Stomach (tissue), 9 donors: Measurements from ENCODE around the gene ACAT2. TPM values are rescaled to one million over a fixed set of nuclear protein-coding genes. Genes with fewer than 3 reads are reported as not detected.

Source experiments
- DNase-seq, 2 donors: peaks; one replicate each; pipeline versions ENCODE4 v3.0.0 to v3.0.0-alpha.2; 2013 to 2019
- H3K27ac ChIP-seq, 5 donors: fragments of 200-600 bp in 4 of 5; sonication (generic) in 4 of 5; one replicate each; pipeline ENCODE4 v1.5.1; 2013 to 2019; ENCODE audit warnings: mild to moderate bottlenecking in 1 of 5, moderate library complexity in 1 of 5
- H3K27me3 ChIP-seq, 3 donors: fragments of 200-600 bp; sonication (generic); one replicate each; pipeline ENCODE4 v1.5.1; 2017 to 2019; ENCODE audit warnings: mixed run types in 1 of 3
- H3K36me3 ChIP-seq, 4 donors: fragments of 200-600 bp; sonication (generic); 1 replicate in 3 of 4; 2 replicates in 1 of 4; pipeline ENCODE4 v1.5.1; 2016 to 2019
- H3K4me1 ChIP-seq, 4 donors: fragments of 200-600 bp; sonication (generic); one replicate each; pipeline ENCODE4 v1.5.1; 2016 to 2019
- H3K4me3 ChIP-seq, 4 donors: fragments of 200-600 bp; sonication (generic) in 3 of 4; one replicate each; pipeline ENCODE4 v1.5.1; 2016 to 2019; ENCODE audit warnings: mild to moderate bottlenecking in 1 of 4
- H3K9me3 ChIP-seq, 4 donors: fragments of 200-600 bp; sonication (generic); one replicate each; pipeline ENCODE4 v1.5.1; 2016 to 2019
- CTCF ChIP-seq, 7 experiments: fragments of 450-650 bp in 4 of 7; fragments of 200-600 bp in 3 of 7; sonication (generic) in 3 of 7; IDR thresholded peaks; one replicate each; pipeline ENCODE4 v1.5.1; 2016 to 2019; ENCODE audit warnings: antibody characterized with exemption in 7 of 7, control low read depth in 2 of 7, mild to moderate bottlenecking in 1 of 7
- EP300 ChIP-seq: sonication (generic); formaldehyde crosslinking; IDR thresholded peaks from one replicate; pipeline ENCODE4 v1.6.1; 2017; ENCODE audit warnings: antibody characterized with exemption
- POLR2A ChIP-seq, 4 donors: fragments of 450-650 bp; IDR thresholded peaks; one replicate each; pipeline ENCODE4 v1.6.1; 2016; ENCODE audit warnings: antibody characterized with exemption in 4 of 4, control low read depth in 2 of 4, mild to moderate bottlenecking in 1 of 4, moderate library complexity in 1 of 4
- POLR2AphosphoS5 ChIP-seq, 3 donors: sonication (generic); formaldehyde crosslinking; IDR thresholded peaks; one replicate each; pipeline ENCODE4 v1.6.1; 2016; ENCODE audit warnings: antibody characterized with exemption in 3 of 3
- WGBS, 5 donors: extraction: QIAGEN DNeasy Blood & Tissue Kit in 3 of 5; methylation state at CpG; one replicate each; pipeline versions ENCODE4 v1.1.5 to v1.1.7; 2013 to 2018; 5-methylcytosine and 5-hydroxymethylcytosine counted together
- intact Hi-C: fragments of 100-400 bp; cut with DNase I; formaldehyde crosslinking; loops from one replicate; pipeline ENCODE4 v1.15.1; 2023; ENCODE audit warnings: low total_unique reads
- polyA plus RNA-seq, 3 donors: library from polyadenylated mRNA; stranded (reverse); fragments of 200-250 nt; gene quantifications; one replicate each; pipeline ENCODE4 v1.2.3, GENCODE V29; 2013
- total RNA-seq, 5 donors: library from RNA; depleted of rRNA; stranded (reverse); fragments of >200 nt; gene quantifications; one replicate each; pipeline versions ENCODE4 v1.1.0 to v1.2.3, GENCODE V29; 2014 to 2016
- donor health status: healthy with polysubstance abuse.
- donor health status: Bipolar disorder and iron deficiency.
- donor health status: healthy.

Gene ACAT2
- total and polyA plus RNA-seq, 8 donors: 0.58 to 82.1 (median 22.7) TPM

GRCh38 chr6:159778542-159779103 lies 16.8 kb downstream of the ACAT2 start:
- H3K27ac ChIP-seq: no peak overlapping the region
- H3K36me3 ChIP-seq: peaks cover 51 to 96% (median 94%) of the 10 kb centered on the region in 4 donors
- WGBS, 5 donors: 27 to 56% (median 38%) methylated on average over 3 of the region's 3 CpGs
- intact Hi-C loops: no loop called here
- DNase-seq: no peak
- H3K9me3 ChIP-seq: no peaks in the 10 kb centered on the region
- H3K27me3 ChIP-seq: no peaks in the 10 kb centered on the region
- H3K4me3 ChIP-seq: no peak overlapping the region
- H3K4me1 ChIP-seq: peaks cover 0 to 7% (median 0%) of the 10 kb centered on the region in 4 donors
- TF ChIP-seq POLR2A (IDR thresholded peaks at IDR 0.05) (no peak), EP300 (no peak), POLR2AphosphoS5 (IDR thresholded peaks at IDR 0.05) (no peak), CTCF (IDR thresholded peaks at IDR 0.05) (no peak)

- Histone ChIP-seq H3K27me3 (no peaks in the 10 kb centered on the region), H3K4me1 (peaks cover 37 to 68% (median 55%) of the 10 kb centered on the region in 4 donors), H3K4me3 (peak overlapping the region; percentile 89 to 93 (median 93)), H3K27ac (peak overlapping the region in 4 of 5 donors; percentile 96 to 99 (median 98)), H3K36me3 (peaks cover 26 to 56% (median 56%) of the 10 kb centered on the region in 4 donors), H3K9me3 (no peaks in the 10 kb centered on the region)
- peak in 1 of 2 donors; percentile 15 for DNase-seq
- WGBS, 5 donors: 13 to 27% (median 18%) methylated on average over 15 of the region's 15 CpGs
- no peak for TF ChIP-seq POLR2A (IDR thresholded peaks at IDR 0.05)
- TF ChIP-seq CTCF (IDR thresholded peaks at IDR 0.05): no peak
- TF ChIP-seq POLR2AphosphoS5 (IDR thresholded peaks at IDR 0.05): no peak
- no peak for TF ChIP-seq EP300
- intact Hi-C loops: no loop called here
Measured at GRCh38 chr6:159788276-159788675, 26.4 kb downstream of the ACAT2 start.

GRCh38 chr6:159788753-159789376 lies 27.0 kb downstream of the ACAT2 start:
- Histone ChIP-seq H3K9me3 (no peaks in the 10 kb centered on the region), H3K27ac (peak overlapping the region; percentile 96 to 99 (median 97)), H3K27me3 (no peaks in the 10 kb centered on the region), H3K36me3 (peaks cover 21 to 56% (median 55%) of the 10 kb centered on the region in 4 donors), H3K4me1 (peaks cover 37 to 71% (median 58%) of the 10 kb centered on the region in 4 donors), H3K4me3 (peak overlapping the region; percentile 89 to 93 (median 93))
- peak; percentile 59 to 75 for DNase-seq
- intact Hi-C loops: no loop called here
- TF ChIP-seq CTCF (IDR thresholded peaks at IDR 0.05) (no peak), EP300 (no peak), POLR2A (IDR thresholded peaks at IDR 0.05) (no peak), POLR2AphosphoS5 (IDR thresholded peaks at IDR 0.05) (peak in 1 of 3 donors; percentile 22)
- 0 to 1% (median 0%) methylated on average over 45 to 60 of the region's 60 CpGs for WGBS, 5 donors

GRCh38 chr6:159789377-159790148 lies 27.7 kb downstream of the ACAT2 start, which contains the start of gene TCP1:
Gene TCP1 (minus strand): TSS chr6:159789602. CDS start chr6:159789468, 134 bp downstream.
- peak; percentile 100 for DNase-seq
- peak within 1 kb of the TSS; percentile 89 to 93 (median 93) for H3K4me3 ChIP-seq
- peak within 1 kb of the TSS; percentile 96 to 99 (median 98) for H3K27ac ChIP-seq
- H3K9me3 ChIP-seq: no peaks in the 10 kb centered on the region
- TF ChIP-seq EP300 (no peak), POLR2A (IDR thresholded peaks at IDR 0.05) (peak in 2 of 4 donors; percentile 94 to 95), CTCF (IDR thresholded peaks at IDR 0.05) (no peak), POLR2AphosphoS5 (IDR thresholded peaks at IDR 0.05) (peak; percentile 97 to 98 (median 98))
- H3K36me3 ChIP-seq: peaks cover 14 to 55% (median 54%) of the 10 kb centered on the region in 4 donors
- H3K4me1 ChIP-seq: peaks cover 37 to 71% (median 59%) of the 10 kb centered on the region in 4 donors
- WGBS, 5 donors: 0% methylated on average over 60 to 64 of the region's 64 CpGs
- H3K27me3 ChIP-seq: no peaks in the 10 kb centered on the region
- intact Hi-C loops: loop anchor here (10.0 kb wide), 1 partner anchor 95 kb away; the partner anchor contains the start of gene SOD2
